Vagina (tissue), 2 donors: Measurements from ENCODE around the gene PTTG1IP.

Source experiments
- CTCF ChIP-seq, 3 experiments: fragments of 450-650 bp in 2 of 3; fragments of 200-600 bp in 1 of 3; sonication (generic) in 1 of 3; IDR thresholded peaks; one replicate each; pipeline ENCODE4 v1.5.1; 2017 to 2019; ENCODE audit warnings: antibody characterized with exemption in 3 of 3, mild to moderate bottlenecking in 2 of 3, moderate library complexity in 2 of 3
- POLR2AphosphoS5 ChIP-seq, 2 donors: sonication (generic); formaldehyde crosslinking; IDR thresholded peaks; one replicate each; pipeline ENCODE4 v1.9.0; 2017; ENCODE audit warnings: antibody characterized with exemption in 2 of 2, mild to moderate bottlenecking in 2 of 2, low read depth in 1 of 2; ENCODE audit not compliant: insufficient read depth in 1 of 2

GRCh38 chr21:44920694-44921604 is 47.5 kb upstream of the PTTG1IP start, which contains the start of gene ITGB2:
- TF ChIP-seq POLR2AphosphoS5 (IDR thresholded peaks at IDR 0.05; ENCODE audit: insufficient read depth in 1 of 2, low read depth in 1 of 2), result peak in 1 of 2 donors; percentile 16
- no peak for TF ChIP-seq CTCF (IDR thresholded peaks at IDR 0.05)
